ENCODE results near the gene CPED1. TPM values are rescaled to one million over a fixed set of nuclear protein-coding genes. Genes with fewer than 3 reads are reported as not detected.
A peak's percentile ranks its signal among the peaks of the same experiment; 100 is the strongest.

The CPED1 gene
- total and polyA plus RNA-seq, 2 donors (not counting 1 experiment from before 2014, with no cell fraction given): 70.2 to 196 TPM

- peaks cover 11% of the 10 kb centered on the region for H3K79me2 ChIP-seq (ENCODE audit: control insufficient read depth, insufficient read depth, low read length)
- DNase-seq (ENCODE audit: low read depth in 2 of 2): no peak
- H3K4me3 ChIP-seq (replicated peaks in 1 of 4; ENCODE audit: control extremely low read depth in 1 of 4, insufficient read depth in 1 of 4, low read depth in 3 of 4, low read length in 4 of 4): no peak overlapping the region
- no peaks in the 10 kb centered on the region for H3K9me3 ChIP-seq (ENCODE audit: control insufficient read depth, insufficient read depth, low read depth, low read length)
- H3K4me2 ChIP-seq (ENCODE audit: extremely low read depth, insufficient read depth, low read length): no peak overlapping the region
- TF ChIP-seq CTCF (conservative IDR thresholded peaks at IDR 0.05 in 1 of 2, IDR thresholded peaks at IDR 0.05 in 1 of 2; ENCODE audit: low read depth in 1 of 2, low read length in 2 of 2) (no peak), EZH2 (IDR thresholded peaks at IDR 0.05; ENCODE audit: low read length, missing control alignments) (no peak)
- no peaks in the 10 kb centered on the region for H4K20me1 ChIP-seq (ENCODE audit: control insufficient read depth, extremely low read depth, insufficient read depth, low read length)
- H2AFZ ChIP-seq (ENCODE audit: low read length): no peak overlapping the region
- H3K4me1 ChIP-seq (ENCODE audit: control insufficient read depth, extremely low read depth, insufficient read depth, low read length): peaks cover 3% of the 10 kb centered on the region
- no peaks in the 10 kb centered on the region for H3K36me3 ChIP-seq (ENCODE audit: control insufficient read depth, insufficient read depth, low read length)
- H3K27ac ChIP-seq (ENCODE audit: insufficient read depth, low read length): no peak overlapping the region
- H3K9ac ChIP-seq (ENCODE audit: insufficient read depth, low read length): no peak overlapping the region
- no peaks in the 10 kb centered on the region for H3K27me3 ChIP-seq (ENCODE audit: control insufficient read depth, insufficient read depth, low read length)
Measured at GRCh38 chr7:120947980-120948379, 40.5 kb upstream of the CPED1 start.

- peak overlapping the region; percentile 90 for H2AFZ ChIP-seq (ENCODE audit: low read length)
- peaks cover 11% of the 10 kb centered on the region for H3K79me2 ChIP-seq (ENCODE audit: control insufficient read depth, insufficient read depth, low read length)
- no peaks in the 10 kb centered on the region for H4K20me1 ChIP-seq (ENCODE audit: control insufficient read depth, extremely low read depth, insufficient read depth, low read length)
- no peaks in the 10 kb centered on the region for H3K9me3 ChIP-seq (ENCODE audit: control insufficient read depth, insufficient read depth, low read depth, low read length)
- H3K27ac ChIP-seq (ENCODE audit: insufficient read depth, low read length): no peak overlapping the region
- H3K36me3 ChIP-seq (ENCODE audit: control insufficient read depth, insufficient read depth, low read length): no peaks in the 10 kb centered on the region
- TF ChIP-seq EZH2 (IDR thresholded peaks at IDR 0.05; ENCODE audit: low read length, missing control alignments) (no peak), CTCF (conservative IDR thresholded peaks at IDR 0.05 in 1 of 2, IDR thresholded peaks at IDR 0.05 in 1 of 2; ENCODE audit: low read depth in 1 of 2, low read length in 2 of 2) (no peak)
- no peaks in the 10 kb centered on the region for H3K27me3 ChIP-seq (ENCODE audit: control insufficient read depth, insufficient read depth, low read length)
- no peak for DNase-seq (ENCODE audit: low read depth in 2 of 2)
- peak overlapping the region; percentile 88 for H3K4me2 ChIP-seq (ENCODE audit: extremely low read depth, insufficient read depth, low read length)
- peaks cover 3% of the 10 kb centered on the region for H3K4me1 ChIP-seq (ENCODE audit: control insufficient read depth, extremely low read depth, insufficient read depth, low read length)
- H3K9ac ChIP-seq (ENCODE audit: insufficient read depth, low read length): no peak overlapping the region
- peak overlapping the region; percentile 75 to 89 (median 81) for H3K4me3 ChIP-seq (replicated peaks in 1 of 4; ENCODE audit: control extremely low read depth in 1 of 4, insufficient read depth in 1 of 4, low read depth in 3 of 4, low read length in 4 of 4)
Measured at GRCh38 chr7:120949393-120949911, 39.1 kb upstream of the CPED1 start.

- no peak for TF ChIP-seq CTCF (conservative IDR thresholded peaks at IDR 0.05 in 1 of 2, IDR thresholded peaks at IDR 0.05 in 1 of 2; ENCODE audit: low read depth in 1 of 2, low read length in 2 of 2)
- no peak for TF ChIP-seq EZH2 (IDR thresholded peaks at IDR 0.05; ENCODE audit: low read length, missing control alignments)
- peaks cover 3% of the 10 kb centered on the region for H3K4me1 ChIP-seq (ENCODE audit: control insufficient read depth, extremely low read depth, insufficient read depth, low read length)
- H3K27me3 ChIP-seq (ENCODE audit: control insufficient read depth, insufficient read depth, low read length): no peaks in the 10 kb centered on the region
- no peak for DNase-seq (ENCODE audit: low read depth in 2 of 2)
- H3K36me3 ChIP-seq (ENCODE audit: control insufficient read depth, insufficient read depth, low read length): no peaks in the 10 kb centered on the region
- H3K9ac ChIP-seq (ENCODE audit: insufficient read depth, low read length): peak overlapping the region; percentile 39
- no peaks in the 10 kb centered on the region for H3K9me3 ChIP-seq (ENCODE audit: control insufficient read depth, insufficient read depth, low read depth, low read length)
- H2AFZ ChIP-seq (ENCODE audit: low read length): peak overlapping the region; percentile 90
- peak overlapping the region; percentile 75 to 89 (median 81) for H3K4me3 ChIP-seq (replicated peaks in 1 of 4; ENCODE audit: control extremely low read depth in 1 of 4, insufficient read depth in 1 of 4, low read depth in 3 of 4, low read length in 4 of 4)
- H3K27ac ChIP-seq (ENCODE audit: insufficient read depth, low read length): peak overlapping the region; percentile 99
- peak overlapping the region; percentile 88 for H3K4me2 ChIP-seq (ENCODE audit: extremely low read depth, insufficient read depth, low read length)
- H3K79me2 ChIP-seq (ENCODE audit: control insufficient read depth, insufficient read depth, low read length): peaks cover 11% of the 10 kb centered on the region
- H4K20me1 ChIP-seq (ENCODE audit: control insufficient read depth, extremely low read depth, insufficient read depth, low read length): no peaks in the 10 kb centered on the region
Measured at GRCh38 chr7:120949998-120950538, 38.4 kb upstream of the CPED1 start.

Data from fibroblast of lung (primary cell).